Measurements from ENCODE around the gene DUSP18.
"Not testable (repeated sequence)": the region's sequence is repeated elsewhere in the genome, so short reads cannot be mapped to it uniquely, and the experiment has no call there.

DUSP18 gene

DNA sequence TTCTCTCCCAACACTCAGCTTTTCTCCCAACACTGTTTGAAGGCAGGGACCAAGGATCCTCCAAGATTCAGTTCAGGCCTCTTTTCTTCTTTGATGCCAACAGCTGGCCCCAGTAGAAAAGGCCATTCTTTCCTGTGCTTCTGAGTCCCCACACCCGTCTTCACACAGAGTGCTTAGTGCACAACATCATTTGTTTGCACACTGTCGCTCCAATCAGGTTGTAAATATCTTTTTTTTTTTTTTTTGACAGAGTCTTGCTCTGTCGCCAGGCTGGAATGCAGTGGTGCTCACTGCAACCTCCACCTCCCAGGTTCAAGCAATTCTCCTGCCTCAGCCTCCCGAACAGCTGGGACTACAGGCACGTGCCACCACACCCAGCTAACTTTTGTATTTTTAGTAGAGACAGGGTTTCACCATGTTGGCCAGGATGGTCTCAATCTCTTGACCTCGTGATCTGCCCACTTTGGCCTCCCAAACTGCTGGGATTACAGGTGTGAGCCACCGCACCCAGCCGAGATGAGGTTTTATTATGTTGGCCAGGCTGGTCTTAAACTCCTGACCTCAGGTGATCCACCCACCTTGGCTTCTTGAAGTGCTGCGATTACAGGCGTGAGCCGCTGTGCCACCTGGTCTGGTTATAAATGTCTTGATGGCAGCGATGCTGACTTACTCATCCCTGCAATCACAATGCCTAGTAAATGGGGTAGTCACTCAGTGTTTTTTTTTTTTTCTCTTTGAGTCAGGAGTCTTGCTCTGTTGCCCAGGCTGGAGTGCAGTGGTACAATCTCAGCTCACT is 12.4 kb upstream of the DUSP18 start:
- DNase-seq (ENCODE audit: low read depth in 2 of 2, low spot score in 1 of 2) = not testable (repeated sequence)

DNA sequence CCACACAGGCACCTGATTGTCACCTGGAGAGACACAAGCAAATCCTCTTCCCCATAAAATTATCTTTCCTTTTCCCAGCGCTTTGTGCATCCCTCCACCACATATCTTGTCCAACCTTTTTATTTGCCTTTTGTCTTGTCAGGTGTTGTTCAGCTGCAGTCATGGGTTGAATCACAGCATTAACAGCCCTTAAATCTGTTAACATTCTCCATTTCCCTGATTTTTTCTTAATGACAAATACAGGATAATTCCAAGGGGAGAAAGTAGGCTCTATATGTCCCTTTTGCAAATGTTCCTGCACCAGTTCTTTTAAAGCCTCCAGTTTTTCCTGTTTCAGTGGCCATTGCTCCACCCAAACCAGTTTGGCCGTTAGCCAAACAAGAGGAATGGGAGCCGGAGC is 8.9 kb upstream of the DUSP18 start:
- DNase-seq (ENCODE audit: low read depth in 2 of 2, low spot score in 1 of 2) = not testable (repeated sequence)

DNA sequence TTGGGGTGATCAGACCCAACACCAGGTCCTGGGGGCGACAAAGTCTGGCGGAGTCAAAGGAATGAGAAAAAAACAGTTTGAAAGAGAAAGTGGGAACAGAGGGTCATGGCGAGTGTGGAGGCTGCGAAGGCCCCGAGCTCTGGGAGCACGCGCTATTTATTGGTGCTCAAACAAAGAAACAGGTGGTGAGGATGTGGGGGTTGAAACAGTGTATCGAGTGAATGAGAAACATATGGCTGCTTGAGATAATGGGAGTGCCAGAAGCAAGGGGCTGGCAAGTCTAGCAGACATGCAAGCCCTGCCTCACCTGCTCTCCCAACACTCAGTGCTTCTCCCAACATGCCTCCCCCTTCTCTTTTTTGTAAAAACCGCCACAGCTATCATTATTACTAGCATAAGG is 7.8 kb upstream of the DUSP18 start:
- no peak for DNase-seq (ENCODE audit: low read depth in 2 of 2, low spot score in 1 of 2)

DNA sequence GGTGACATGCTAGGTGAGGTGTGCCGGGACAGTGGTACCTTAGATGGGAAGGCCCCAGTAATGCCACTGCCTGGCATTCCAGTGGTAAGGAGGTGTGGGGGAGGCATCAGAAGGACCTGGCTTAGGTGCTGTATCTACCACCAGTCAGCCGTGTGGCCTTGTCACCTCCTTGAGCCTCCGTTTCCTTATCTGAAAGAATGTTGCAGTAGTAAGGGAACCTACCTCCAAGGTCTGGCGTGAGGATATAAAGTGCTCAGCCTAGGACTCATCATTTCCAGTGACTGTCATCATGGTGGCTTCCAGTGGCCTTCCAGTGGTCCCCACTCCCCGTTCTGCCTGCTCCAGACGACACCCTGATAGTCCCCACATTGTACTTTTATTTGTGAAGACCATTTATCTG is 6.8 kb upstream of the DUSP18 start:
- DNase-seq (ENCODE audit: low read depth in 2 of 2, low spot score in 1 of 2) = no peak

DNA sequence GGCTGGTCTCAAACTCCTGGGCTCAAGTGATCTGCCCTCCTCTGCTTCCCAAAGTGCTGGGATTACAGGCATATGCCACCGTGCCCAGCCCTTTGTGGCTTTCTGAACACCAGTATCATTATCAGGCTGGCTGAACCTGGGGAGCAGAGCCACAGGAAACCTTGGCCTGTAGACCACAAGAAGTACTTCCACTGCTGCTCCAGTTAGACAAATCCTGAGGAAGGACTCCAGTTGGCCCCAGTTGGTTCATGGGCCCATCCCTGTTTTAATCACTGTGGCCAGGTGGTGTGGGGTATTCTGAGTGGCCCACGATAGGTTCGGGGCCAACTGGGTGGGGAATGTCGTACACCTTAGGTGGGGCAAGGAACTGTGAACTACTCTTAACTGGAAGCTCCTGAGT is 5.5 kb upstream of the DUSP18 start:
- DNase-seq (ENCODE audit: low read depth in 2 of 2, low spot score in 1 of 2) = no peak

DNA sequence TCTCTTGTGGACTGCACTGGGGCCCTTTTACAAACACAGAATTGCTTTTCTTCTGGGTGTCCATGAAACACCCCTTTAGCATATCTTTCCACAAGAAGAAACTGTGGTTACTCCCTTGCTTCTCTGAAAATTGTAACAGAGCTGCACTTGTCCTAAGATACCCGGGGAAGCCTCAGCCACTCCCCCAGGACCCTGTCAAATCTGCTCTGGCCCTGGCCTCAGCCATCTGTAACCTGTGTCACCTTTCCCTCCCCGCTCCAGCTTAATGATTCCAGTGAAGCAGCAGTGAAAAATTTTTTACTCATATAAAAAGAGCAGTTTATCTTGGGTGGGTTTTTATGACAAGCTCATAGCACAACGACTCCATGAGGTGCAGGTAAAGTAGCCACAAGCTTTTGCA is 3.4 kb upstream of the DUSP18 start:
- DNase-seq (ENCODE audit: low read depth in 2 of 2, low spot score in 1 of 2) = no peak

DNA sequence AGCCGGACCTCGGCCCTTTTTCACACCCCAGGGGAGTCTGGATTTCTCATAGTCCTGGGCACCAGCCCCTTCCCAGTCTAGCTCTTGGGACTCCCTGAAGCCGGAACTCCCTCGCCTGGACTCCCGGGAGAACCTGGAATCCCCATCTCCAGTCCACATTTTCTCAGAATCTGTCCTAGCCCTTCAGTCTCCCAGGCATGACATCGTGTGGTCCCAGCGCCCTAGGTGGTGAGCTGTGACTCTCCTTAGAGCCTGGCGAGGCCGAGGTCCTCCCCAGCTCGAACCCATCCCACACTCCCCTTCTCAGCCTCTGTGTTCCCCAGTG is 673 bp upstream of the DUSP18 start:
- DNase-seq (ENCODE audit: low read depth in 2 of 2, low spot score in 1 of 2) = no peak

- DNase-seq (ENCODE audit: low read depth in 2 of 2, low spot score in 1 of 2) = no peak
Observed at GRCh38 chr22:30667107-30667493, 575 bp downstream of the DUSP18 start.

DNA sequence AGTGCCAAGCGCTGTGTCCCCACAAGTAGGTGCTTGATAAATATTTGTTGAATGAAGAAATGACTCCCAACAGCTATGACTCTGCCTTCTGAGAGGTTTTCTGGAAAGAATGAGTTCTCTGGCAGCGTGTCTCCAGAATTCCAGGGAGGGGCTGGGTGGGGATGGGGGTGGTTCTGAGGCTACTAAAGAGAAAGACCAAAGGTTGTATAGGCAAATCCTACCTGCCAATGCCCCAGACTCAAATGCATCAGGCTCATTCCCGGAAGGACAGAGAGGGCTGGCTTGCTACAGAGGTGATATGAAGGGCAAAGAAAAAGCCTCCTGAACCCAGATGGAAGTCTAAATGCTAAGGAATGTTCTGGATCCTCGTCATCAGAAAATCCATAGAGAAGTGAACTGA is 1.9 kb downstream of the DUSP18 start:
- DNase-seq (ENCODE audit: low read depth in 2 of 2, low spot score in 1 of 2) = no peak

GRCh38 chr22:30665266-30665665 is 2.4 kb downstream of the DUSP18 start:
- no peak for DNase-seq (ENCODE audit: low read depth in 2 of 2, low spot score in 1 of 2)

GRCh38 chr22:30664798-30665197 is 2.9 kb downstream of the DUSP18 start:
- DNase-seq (ENCODE audit: low read depth in 2 of 2, low spot score in 1 of 2) = no peak

GRCh38 chr22:30662040-30662439 is 5.6 kb downstream of the DUSP18 start:
- DNase-seq (ENCODE audit: low read depth in 2 of 2, low spot score in 1 of 2) = no peak

DNA sequence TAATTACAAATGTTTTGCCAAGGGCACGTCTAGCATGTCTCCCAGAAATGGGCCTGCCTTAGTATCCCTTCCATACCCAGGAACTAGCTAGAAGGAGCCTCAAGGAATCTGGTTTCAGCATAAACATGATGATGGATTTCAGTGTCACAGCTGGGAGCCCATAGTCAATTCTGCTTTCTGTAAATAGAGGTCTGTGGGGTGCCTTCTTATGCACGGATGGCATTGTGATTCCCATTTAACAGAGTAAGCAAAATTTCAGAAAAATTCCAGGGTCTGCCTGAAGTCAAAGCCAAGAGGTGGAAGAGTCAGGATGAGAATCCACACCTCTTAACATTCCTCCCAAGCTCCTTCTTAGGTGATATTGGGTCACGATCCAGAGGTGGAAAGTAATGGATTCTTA is 12.1 kb downstream of the DUSP18 start:
- DNase-seq (ENCODE audit: low read depth in 2 of 2, low spot score in 1 of 2) = no peak

DNA sequence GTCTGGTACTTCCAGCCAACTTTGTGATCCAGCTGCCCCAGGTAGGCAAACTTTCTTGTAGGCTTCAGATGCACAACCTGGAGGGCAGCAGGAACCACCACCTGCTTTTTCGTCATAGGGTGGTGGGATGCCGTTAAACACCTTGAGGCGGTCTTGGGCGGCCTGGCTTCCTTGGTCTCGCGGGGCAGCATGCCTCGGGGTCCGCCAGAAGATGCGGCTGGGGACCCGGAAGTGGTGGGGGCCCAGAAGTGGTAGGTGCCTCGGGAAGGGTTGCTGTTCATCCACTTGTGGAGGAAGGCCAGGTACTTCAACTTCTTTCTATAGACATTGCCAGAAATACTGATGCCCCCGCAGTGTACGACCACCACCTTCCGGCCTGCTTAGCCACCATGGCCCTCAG is 13.3 kb downstream of the DUSP18 start:
- no peak for DNase-seq (ENCODE audit: low read depth in 2 of 2, low spot score in 1 of 2)

GRCh38 chr22:30652852-30653251 is 14.8 kb downstream of the DUSP18 start:
- DNase-seq (ENCODE audit: low read depth in 2 of 2, low spot score in 1 of 2) = no peak

DNA sequence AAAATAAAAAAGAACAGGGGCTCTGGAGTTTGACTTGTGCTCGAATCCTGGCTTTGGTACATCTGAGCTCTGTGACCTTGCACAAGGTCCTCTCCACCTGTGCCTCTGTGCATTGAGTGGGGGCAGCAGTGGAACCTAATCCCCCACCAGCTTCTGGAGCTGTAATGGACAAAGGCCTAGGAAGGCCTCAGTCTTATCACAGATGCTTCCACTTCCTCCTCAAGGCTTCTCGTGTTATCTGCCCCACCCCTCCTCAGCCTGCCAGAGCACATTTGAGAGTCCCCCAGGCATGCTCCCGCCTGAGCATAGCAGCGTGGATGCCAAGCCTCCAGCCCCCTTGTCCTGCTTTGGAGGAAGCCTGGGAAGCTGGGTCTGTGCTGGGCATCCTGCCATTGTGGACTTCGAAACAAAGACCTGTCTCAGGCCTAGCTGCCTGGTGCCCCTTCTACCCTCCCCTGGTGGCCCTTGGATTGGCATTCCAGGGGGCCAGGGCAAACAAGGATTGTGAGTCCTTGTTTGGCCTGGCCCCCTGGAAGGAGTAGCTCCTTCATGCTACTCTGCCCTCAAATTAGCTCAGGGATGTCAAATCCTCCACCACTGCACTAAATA is 17.1 kb downstream of the DUSP18 start:
- no peak for DNase-seq (ENCODE audit: low read depth in 2 of 2, low spot score in 1 of 2)

DNA sequence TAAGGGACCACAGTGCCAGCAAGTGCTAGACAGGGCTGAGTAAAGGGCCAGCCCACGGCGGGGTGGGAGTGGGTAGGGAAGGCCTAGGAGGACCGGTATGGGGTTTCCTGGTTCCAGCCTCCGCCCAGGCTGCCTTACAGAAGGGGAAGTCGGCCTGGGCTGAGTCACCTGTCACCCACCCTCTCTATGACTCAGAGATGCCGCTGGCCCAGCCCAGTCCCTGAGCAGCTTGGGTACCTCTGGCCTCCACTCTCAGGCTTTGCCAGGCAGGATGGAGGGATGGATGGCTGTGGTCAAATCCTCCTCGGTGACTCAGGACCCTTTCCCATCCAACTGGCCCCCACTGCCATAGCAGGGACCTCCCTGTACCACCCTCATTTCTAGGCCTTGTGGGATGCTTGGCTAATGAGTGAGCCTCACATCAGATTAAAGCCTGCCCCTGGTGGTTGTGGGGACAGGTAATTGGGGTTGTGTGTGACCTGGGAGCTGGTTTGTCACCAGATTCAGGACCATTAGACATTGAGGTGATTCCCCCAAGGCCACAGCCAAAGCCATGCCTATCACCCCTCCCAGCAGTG is 18.2 kb downstream of the DUSP18 start:
- peak in 1 of 2 donors; percentile 63 for DNase-seq (ENCODE audit: low read depth in 2 of 2, low spot score in 1 of 2)

- DNase-seq (ENCODE audit: low read depth in 2 of 2, low spot score in 1 of 2) = no peak
Observed at GRCh38 chr22:30648825-30649224, 18.9 kb downstream of the DUSP18 start.

DNA sequence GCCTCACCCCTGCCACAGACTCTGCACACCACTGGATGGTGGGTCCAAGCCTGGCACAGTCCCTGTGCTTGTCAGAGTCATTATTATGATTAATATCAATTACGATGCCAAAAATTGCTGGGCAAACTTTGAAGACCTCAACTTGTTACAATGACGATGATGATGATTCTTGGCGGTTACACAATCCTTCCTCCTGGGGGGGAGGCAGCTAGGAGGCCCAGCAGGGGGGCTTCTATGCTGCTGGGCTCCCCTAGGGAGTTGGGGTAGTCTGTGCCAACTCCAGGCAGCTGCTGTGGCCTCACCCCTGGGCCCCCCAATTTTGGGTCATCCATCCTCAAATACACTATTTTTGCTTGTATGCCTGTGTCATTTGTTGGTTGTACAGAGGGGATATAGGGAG is 20.1 kb downstream of the DUSP18 start:
- no peak for DNase-seq (ENCODE audit: low read depth in 2 of 2, low spot score in 1 of 2)

- DNase-seq (ENCODE audit: low read depth in 2 of 2, low spot score in 1 of 2) = no peak
Observed at GRCh38 chr22:30646518-30647160, 21.0 kb downstream of the DUSP18 start.

GRCh38 chr22:30643055-30643875 is 24.4 kb downstream of the DUSP18 start:
- no peak for DNase-seq (ENCODE audit: low read depth in 2 of 2, low spot score in 1 of 2)
